GM19397 (cell line): Measurements from ENCODE around the gene FYTTD1.

ENCODE experiments used
- ATAC-seq: cut with Tn5 transposase; IDR thresholded peaks from one replicate; pipeline ENCODE4 v1.9.1; 2021; ENCODE audit warnings: mild to moderate bottlenecking, moderate library complexity; ENCODE audit not compliant: unreplicated experiment

FYTTD1 gene

DNA sequence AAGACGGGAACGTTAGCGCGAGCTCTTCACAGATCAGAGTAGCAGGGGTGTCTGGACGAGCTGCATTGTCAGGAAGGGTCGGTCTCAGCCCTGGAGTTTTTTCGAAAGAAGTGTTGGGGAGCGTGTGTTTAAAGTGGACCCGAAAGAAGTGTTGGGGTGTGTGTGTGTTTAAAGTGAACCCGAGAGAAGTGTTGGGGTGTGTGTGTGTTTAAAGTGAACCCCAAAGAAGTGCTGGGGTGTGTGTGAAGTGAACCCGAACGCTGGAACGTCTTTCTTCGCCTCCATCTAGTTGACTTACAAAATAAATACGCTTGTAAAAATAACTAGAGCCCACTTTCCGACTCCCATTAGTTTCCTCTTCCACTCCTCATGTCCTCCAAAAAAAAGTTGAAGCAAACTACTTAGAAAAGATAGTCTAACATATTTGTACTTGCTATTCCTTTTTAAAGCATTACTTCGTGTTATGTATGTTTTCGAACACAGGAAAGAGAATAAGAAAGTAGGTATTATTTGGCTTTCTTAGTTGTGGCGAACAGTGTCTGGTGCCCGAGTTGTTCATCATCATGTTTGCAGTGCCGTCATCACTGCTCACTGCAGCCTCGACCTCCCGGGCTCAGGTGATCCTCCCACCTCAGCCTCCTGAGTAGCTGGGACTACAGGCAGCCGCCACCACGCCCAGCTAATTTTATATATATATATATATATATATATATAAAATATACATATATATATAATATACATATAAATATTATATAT lies 42.4 kb downstream of the FYTTD1 start:
- no peak for ATAC-seq

DNA sequence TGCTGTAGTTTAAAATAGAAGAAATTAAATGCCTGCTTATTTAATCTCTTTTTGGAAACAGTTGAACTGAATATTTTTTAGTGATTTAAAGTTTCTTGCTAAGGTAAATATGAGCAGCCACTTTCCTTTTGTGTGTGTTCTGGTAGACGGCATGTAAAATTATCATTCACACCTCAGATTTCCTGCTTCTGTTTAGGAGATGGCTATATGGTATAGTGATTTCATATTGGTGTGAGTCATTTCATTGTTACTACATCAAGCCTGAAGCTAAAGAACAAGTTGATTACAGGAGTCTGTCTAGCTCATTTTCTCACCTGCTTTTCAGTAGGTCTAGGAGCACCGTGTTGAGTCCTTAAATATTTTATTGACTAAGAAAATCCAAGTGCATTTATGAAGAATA lies 43.6 kb downstream of the FYTTD1 start:
- ATAC-seq, result no peak

DNA sequence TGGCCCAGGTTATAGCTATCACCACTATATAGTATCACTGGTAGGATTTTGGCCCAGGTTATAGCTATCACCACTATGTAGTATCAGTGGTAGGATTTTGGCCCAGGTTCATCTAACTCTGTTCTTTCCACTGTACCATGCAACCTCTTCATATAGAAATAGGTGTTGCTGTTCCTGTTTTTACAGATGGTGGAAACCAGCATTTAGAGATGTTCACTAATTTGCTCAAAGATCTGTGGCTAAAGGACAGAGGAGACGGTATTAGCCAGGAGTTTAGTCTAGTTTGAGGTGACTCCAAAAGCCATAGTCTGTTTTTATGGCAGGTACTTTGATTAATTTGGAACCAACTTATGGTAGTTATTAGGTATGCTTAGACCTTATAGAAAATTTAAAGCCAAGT lies 44.4 kb downstream of the FYTTD1 start:
- no peak for ATAC-seq

DNA sequence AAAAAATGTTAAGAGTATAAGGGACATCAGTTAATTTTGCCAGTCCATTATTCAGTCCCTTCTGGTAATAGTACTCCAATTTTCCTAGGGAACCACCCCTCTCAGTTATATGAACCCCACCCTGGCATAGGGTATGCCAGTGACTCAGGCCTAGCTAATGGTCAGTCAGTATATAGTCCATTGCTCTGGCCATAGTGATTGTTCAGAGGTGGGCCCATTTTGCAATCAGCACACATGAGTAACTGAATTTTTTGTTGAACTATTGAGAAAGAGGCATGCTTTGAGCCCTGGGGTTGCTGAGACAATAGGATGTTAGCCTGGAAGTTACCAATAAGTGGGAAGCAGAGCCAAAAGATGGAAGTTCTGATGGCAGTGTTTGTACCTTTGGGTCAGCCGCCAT lies 45.5 kb downstream of the FYTTD1 start:
- ATAC-seq, result no peak

GRCh38 chr3:197796087-197796486 lies 46.4 kb downstream of the FYTTD1 start:
- no peak for ATAC-seq

DNA sequence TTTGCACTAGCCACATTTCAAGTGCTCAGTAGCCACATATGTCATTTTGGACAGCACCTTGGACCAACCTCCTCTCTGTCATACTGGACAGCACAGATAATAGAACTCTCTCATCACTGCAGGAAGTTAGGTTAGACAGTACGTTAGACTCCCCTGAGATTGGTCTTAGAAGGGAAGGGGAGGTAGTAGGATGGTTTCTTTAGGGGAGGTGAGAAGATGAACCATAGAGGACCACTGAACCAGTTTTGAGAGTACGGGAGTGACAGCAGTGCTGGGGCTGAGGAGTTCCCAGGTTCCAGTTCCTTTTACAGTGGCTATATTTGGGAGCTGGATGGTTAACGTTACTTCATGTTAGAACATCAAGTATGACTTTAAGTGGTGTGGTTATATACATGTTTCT lies 49.2 kb downstream of the FYTTD1 start:
- no peak for ATAC-seq

GRCh38 chr3:197800379-197800778 lies 50.7 kb downstream of the FYTTD1 start:
- no peak for ATAC-seq

- ATAC-seq, result no peak
Observed at GRCh38 chr3:197801891-197802778, 52.5 kb downstream of the FYTTD1 start.

DNA sequence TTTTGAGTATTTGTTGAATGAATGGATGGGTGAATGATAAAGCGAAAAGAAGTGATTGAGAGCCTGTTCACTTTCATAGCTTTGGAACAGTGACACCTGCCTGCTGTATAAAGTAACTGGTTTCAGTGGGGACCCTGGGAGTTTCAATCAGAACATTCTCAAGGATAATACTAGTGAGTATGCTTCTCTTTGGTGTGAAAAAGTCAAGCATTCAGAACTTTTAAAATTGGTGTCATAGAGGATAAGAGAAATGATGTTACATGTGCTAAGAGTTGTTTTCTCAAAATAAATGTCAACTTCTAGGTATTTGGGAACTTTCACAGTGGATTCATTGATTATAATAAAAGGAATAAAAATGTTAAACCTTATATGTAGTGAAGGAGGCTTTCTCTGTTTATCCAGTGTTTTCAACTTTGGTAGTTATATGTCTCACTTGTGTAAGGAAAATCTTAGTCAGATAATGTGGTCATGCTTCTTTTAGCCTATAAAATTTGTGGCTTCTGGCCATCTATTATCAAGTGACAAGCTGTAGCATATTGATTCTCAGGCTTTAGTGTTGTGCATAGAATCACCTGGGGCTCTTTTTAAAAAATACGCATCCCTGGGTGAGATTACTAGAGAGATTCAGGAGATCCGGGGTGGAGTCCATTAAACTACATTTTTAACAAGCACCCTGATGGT lies 53.2 kb downstream of the FYTTD1 start:
- ATAC-seq, result no peak

- ATAC-seq, result no peak
Observed at GRCh38 chr3:197804511-197804910, 54.8 kb downstream of the FYTTD1 start.

- ATAC-seq, result no peak
Observed at GRCh38 chr3:197807969-197808587, 58.4 kb downstream of the FYTTD1 start.

DNA sequence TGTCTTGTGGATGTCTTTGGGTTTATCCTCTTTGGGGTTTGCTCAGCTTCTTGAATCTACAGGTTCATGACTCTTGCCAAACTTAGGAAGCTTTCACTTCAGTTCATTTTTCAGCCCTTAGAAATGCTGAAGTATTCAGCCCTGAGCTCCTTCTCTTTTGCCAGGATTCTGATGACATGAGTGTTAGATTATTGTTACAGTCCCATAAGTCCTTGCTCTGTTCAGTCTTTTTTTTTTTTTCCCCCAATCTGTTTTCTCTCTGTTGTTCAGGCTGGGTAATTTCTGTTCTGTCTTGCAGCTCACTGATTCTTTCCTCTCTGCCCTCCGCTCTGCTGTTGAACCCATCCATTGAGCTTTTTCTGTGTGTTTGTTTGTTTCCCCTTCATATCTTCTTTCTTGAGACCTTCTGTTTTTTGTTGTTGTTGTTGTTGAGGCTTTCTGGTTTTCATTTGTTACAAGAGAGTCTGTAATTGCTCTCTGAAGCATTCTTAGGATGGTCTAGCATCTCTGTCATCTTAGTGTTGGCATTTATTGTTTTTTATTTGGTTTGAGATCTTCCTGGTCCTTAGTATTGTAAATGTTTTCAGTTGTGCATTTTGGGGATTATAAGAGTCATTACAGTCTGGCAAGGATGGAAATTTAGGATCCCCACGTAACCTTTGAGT lies 59.8 kb downstream of the FYTTD1 start:
- no peak for ATAC-seq

- ATAC-seq, result no peak
Observed at GRCh38 chr3:197810901-197811300, 61.2 kb downstream of the FYTTD1 start.

DNA sequence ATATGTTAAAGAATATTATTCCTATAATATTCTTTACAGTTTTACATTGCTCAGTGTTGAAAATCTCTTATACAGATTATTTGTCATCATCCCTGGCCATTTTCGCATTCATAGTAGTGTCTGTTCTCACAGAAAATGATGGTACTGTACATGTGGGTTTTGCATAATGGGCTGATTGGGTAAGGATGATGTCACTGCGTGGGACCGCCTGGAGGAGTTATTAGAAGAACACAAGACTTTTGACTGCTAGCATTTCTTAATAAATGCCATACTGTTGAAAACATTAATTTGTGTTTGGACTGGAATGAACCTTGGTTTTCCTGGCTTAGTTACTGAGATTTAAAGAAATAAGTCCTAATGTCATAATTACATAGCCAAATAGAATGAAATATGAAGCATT lies 61.7 kb downstream of the FYTTD1 start:
- ATAC-seq, result no peak

DNA sequence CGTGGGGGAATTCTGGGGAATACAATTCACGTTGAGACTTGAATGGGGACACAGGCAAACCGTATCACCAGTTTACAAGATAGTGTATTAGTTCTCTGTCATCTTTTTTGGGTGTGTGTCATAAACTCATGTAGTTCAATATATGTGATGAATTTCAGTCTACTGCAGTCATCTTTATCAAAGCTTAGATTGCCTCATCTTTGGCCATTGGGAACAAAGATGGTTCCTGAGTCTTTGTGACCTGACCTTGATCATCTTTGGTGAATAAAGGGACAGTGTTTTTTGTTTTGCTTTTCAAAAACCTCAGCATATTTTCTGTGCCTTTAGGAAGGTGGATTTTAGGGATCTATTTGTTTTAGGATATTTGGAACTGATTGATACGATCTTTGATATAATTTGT lies 64.7 kb downstream of the FYTTD1 start:
- no peak for ATAC-seq

- ATAC-seq, result no peak
Observed at GRCh38 chr3:197820550-197821335, 71.1 kb downstream of the FYTTD1 start.

GRCh38 chr3:197829397-197830045 lies 79.8 kb downstream of the FYTTD1 start:
- ATAC-seq, result no peak

DNA sequence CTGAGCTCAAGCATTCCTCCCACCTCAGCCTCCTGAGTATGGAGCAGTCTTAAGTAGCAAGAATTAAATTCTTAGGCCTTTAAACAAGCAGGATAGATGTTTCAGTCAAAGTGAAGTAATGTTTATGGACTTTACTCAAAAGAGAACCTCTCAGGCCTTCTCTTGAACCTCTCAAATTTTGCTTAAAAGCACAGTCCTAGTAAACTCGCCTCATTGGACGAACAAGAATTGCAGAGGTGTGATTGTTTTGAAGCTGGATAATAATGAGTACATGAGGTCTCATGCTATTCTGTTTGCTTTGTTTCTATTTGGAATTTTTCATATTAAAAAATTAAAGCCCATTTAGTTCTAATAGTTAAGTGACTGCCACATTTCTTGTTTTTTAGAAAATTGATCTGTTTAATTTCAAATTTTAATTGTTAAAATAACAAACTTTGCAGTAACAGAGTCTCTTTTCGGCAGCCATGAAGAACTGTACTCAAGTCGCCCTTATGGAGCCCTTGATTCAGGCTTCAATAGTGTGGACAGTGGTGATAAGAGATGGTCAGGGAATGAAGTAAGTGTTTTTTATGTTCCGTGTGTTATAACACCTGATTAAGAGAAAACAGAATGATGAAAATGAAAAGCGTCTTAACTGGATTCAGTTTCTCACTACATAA lies 80.8 kb downstream of the FYTTD1 start:
- ATAC-seq, result no peak

- ATAC-seq, result no peak
Observed at GRCh38 chr3:197830967-197831313, 81.3 kb downstream of the FYTTD1 start.
